ENCODE results near the gene SVOPL.
A peak's percentile ranks its signal among the peaks of the same experiment; 100 is the strongest.
"Not testable (repeated sequence)": the region's sequence is repeated elsewhere in the genome, so short reads cannot be mapped to it uniquely, and the experiment has no call there.

SVOPL gene

DNA sequence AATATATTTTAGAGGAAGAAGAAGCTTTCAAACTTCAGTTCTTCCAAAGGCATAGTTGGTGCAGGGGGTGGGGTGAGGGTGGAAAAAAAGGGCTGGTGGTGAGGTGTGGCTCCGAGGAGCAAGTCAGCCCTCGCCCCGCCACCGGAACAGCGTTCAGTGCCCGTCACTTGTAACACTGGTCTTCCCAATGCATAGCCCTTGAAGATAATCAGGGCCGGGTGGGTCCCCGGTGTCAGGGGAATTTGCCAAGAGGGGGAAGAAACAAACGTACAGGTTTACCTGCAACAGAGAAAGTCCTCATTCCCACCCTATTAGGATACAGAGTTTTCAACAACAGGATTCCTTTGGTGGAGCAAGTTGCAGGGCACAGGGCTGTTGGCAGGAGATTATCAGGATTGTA lies 1.5 kb downstream of the SVOPL start:
- no peak for DNase-seq

DNA sequence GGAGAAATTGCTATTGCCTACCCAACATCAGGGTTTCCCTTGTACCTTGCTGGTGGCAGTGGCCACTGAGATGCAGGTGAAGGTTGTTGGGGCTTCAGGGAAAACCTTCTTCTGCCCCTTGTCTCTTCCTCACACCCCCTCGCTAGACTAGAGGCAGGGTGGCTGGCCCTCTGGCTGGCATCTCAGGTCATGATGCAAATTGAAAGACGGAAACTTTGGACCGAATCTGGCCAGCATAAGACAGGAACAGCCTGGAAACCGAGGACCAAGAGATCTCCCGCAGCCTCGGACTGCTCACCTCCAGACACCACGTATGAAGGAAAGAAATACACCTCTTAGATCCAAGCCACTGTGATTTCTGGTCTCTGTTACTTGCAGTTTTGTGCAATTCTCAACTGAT lies 2.9 kb downstream of the SVOPL start:
- DNase-seq: no peak

GRCh38 chr7:138697535-138698182 lies 3.5 kb downstream of the SVOPL start:
- no peak for DNase-seq

DNA sequence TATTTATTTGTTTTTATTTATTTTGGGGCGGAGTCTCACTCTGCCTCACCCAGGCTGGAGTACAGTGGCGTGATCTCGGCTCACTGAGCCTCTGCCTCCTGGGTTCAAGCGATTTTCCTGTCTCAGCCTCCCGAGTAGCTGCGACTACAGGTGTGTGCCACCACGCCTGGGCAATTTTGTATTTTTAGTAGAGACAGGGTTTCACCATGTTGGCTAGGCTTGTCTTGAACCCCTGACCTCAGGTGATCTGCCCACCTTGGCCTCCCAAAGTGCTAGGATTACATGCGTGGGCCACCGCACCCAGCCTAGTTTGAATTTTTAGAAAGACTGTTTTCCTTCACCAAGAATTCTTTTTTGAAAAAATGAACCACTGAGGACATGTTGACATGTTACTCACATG lies 5.4 kb downstream of the SVOPL start:
- not testable (repeated sequence) for DNase-seq

DNA sequence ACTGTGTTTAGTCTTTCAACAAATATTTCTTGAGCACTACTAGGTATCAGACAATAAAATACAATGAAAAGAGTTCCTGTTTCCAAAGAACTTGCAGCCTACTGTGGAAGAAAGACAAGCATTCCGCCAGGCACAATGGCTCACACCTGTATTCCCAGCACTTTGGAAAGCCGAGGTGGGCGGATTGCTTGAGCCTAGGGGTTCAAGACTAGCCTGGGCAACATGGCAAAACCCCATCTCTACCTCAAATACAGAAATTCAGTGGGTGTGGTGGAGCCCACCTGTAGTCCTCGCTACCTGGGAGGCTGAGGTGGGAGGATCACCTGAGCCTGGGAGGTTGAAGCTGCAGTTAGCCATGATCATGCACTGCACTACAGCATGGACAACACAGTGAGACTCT lies 6.1 kb downstream of the SVOPL start:
- DNase-seq: no peak

DNA sequence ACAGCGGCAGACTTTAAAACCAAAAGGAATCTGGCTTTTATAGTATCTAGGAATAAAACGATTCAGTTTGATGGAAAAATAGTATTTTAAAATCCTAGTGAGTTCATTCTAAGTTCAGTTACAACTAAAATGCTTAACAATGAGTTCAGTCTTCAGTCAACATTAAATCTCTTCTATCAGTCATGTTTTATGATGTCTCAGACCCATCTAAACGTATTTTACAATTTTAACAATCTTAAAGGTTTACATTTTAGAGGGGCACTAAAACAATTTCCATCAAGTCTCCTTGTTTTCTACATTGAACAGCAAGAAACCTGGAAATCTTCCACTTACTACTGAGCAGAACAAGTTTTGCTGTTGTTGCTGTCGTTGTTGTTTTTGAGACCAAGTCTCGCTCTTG lies 10.0 kb downstream of the SVOPL start:
- DNase-seq: no peak

DNA sequence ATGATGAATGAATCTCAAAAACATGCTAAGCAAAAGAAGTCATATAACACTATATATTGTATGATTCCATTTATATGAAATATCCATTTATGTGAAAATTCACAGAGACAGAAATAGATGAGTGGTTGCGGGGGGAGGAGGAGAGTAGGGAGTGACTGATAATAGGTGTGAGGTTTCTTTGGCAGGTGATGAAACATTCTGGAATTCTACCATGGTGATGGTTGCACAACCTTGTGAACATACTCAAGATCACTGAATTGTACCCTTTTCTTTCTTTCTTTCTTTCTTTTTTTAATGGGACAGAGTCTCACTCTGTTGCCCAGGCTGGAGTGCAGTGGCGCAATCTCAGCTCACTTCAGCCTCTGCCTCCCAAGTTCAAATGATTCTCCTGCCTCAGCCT lies 10.7 kb downstream of the SVOPL start:
- DNase-seq: no peak

DNA sequence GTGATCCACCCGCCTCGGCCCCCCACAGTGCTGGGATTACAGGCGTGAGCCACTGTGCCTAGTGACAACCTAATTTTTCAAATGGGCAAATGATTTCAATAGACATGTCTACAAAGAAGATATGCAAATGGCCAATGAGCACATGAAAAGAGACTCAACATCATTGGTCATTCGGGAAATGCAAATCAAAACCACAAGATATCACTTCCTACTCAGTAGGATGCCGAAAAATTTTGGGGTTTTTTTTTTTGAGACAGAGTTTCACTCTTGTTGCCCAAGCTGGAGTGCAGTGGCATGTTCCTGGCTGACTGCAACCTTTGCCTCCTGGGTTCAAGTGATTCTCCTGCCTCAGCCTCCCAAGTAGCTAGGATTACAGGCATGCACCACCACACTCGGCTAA lies 13.1 kb downstream of the SVOPL start:
- DNase-seq: peak; percentile 34

DNA sequence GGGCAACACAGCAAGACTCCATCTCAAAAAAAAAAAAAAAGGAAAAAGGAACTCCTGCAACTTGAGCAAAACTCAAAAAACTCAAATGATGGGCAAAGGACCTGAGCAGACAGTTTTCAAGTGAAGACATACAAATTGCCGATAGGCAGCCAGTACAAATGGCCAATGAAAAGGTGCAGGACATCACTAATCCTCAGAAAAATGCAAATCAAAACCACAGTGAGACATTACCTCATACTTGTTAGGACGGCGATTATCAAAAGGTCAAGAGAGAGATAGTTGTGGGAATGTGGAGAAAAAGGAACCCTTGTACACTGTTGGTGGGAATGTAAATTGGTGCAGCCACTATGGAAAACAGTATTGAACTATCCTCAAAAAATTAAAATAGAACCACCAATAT lies 16.8 kb downstream of the SVOPL start:
- DNase-seq: no peak

GRCh38 chr7:138679793-138680192 lies 21.4 kb downstream of the SVOPL start:
- DNase-seq: no peak

DNA sequence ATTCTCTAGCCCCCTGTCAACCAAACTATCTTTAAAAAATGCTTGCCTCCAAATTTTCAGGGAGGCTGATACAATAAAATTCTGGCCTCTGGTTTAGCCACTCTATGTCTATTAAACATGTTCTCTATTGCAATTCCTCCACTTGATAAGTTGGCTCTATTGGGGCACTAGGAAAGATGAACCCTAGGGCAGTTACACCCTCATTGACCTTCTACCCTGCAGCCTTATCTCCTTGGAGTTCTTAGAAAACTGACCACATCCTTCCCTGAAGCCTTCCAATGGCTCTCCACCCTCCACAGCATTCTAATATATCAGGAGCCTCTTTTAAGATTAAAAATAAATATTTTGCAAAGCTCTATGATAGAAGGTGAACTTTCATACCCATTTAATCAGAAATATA lies 30.6 kb downstream of the SVOPL start:
- DNase-seq: no peak

GRCh38 chr7:138669364-138669763 lies 31.8 kb downstream of the SVOPL start:
- no peak for DNase-seq

GRCh38 chr7:138668946-138669345 lies 32.2 kb downstream of the SVOPL start:
- DNase-seq: no peak

GRCh38 chr7:138668229-138668596 lies 32.9 kb downstream of the SVOPL start:
- no peak for DNase-seq

GRCh38 chr7:138667535-138668228 lies 33.5 kb downstream of the SVOPL start:
- DNase-seq: peak; percentile 44

DNA sequence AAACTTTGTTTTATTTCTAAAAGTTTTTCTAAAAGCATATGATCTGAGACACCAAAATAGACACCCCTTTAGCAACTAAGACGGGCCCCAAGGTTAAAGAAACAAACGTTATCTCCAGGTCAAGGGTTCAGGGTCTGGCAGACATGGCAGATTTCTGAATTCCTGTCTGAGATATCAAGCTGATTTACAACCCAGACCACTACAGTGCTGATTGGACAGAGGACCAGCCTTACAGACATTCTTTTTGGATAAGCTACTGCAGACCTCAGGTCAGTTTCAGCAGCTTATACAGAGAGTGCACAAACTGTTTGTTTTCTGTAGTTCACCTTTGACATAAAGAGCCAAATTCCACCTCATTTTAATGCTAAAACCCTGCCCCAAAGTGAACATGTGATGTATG lies 34.8 kb downstream of the SVOPL start:
- no peak for DNase-seq

DNA sequence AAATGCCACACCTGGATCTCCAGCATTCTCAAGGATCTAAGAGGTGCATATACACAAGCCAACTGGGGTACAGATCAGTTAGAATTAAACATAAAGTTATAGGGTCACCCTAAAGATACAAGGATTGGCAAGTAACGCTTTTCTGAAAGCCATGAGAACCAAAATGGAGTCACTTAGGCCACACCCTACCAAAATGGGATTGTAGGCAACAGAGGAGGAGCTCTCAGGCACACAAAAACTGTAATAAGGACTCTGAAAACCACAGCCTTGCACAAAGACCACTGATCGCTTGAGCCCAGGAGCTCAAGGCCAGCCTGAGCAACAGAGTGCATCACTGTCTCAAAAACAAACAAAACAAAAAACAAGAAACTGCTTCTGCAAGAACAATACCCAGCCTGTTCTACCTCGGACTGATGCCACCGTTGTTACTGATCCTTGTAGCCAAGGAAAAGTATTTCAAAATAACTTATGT lies 35.5 kb downstream of the SVOPL start:
- no peak for DNase-seq

DNA sequence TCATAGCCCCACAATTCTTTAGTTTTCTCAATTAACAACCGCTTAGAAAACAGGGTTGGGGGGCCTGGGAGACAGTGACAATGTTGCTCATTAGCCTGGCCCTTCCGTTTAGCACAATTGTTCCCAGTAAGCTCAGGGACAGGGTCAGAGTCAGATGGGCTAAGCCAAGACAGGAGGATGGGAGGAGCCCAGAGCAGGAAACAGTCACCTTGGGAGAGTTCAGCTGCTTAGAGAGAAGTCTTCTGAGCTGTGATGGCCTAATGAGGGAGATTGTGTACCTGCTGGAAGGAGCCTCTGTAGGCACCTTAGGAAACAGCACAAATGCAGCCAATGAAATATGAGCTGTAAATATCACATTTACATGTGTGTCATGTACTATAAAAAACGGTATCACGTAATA lies 35.9 kb downstream of the SVOPL start:
- no peak for DNase-seq

- DNase-seq: peak; percentile 3
Observed at GRCh38 chr7:138663725-138664710, 37.1 kb downstream of the SVOPL start.

GRCh38 chr7:138662991-138663320 lies 38.2 kb downstream of the SVOPL start:
- no peak for DNase-seq

- DNase-seq: no peak
Observed at GRCh38 chr7:138662076-138662990, 38.8 kb downstream of the SVOPL start.

GRCh38 chr7:138661069-138661635 lies 40.0 kb downstream of the SVOPL start:
- no peak for DNase-seq

All from MV-4-11 (cell line).